Stimulated activated CD8-positive, alpha-beta memory T cell treated with anti-CD3 and anti-CD28 coated beads, Interleukin-4, amount 100 ng/mL, for 1 hour (primary cell): ENCODE measurements around the gene RPS6KB1.
A peak's percentile ranks its signal among the peaks of the same experiment; 100 is the strongest.
"Not testable (repeated sequence)": the region's sequence is repeated elsewhere in the genome, so short reads cannot be mapped to it uniquely, and the experiment has no call there.

Experiments used
- DNase-seq, 2 donors: peaks; one replicate each; pipeline ENCODE4 v3.0.0-alpha.2; 2020; ENCODE audit warnings: low read depth in 2 of 2, low spot score in 1 of 2

The RPS6KB1 gene

GRCh38 chr17:59892924-59893675 is at the start of gene RPS6KB1, which contains the start of gene TUBD1:
Gene RPS6KB1, plus strand, starts transcription at chr17:59893121. Its CDS starts 64 bp downstream, at chr17:59893185.
Gene TUBD1, minus strand, starts transcription at chr17:59892943. Its CDS starts 1,941 bp downstream, at chr17:59891002.
- peak; percentile 93 to 97 for DNase-seq

GRCh38 chr17:59844884-59845594 is 47.9 kb upstream of the RPS6KB1 start:
- DNase-seq = no peak

GRCh38 chr17:59845595-59846393 is 47.1 kb upstream of the RPS6KB1 start:
- DNase-seq = no peak

GRCh38 chr17:59846394-59847165 is 46.3 kb upstream of the RPS6KB1 start:
- DNase-seq = no peak

- DNase-seq = no peak
Observed at GRCh38 chr17:59848385-59848668, 44.6 kb upstream of the RPS6KB1 start.

GRCh38 chr17:59848778-59849177 is 44.1 kb upstream of the RPS6KB1 start:
- DNase-seq = no peak

GRCh38 chr17:59850311-59850710 is 42.6 kb upstream of the RPS6KB1 start:
- not testable (repeated sequence) for DNase-seq

GRCh38 chr17:59851439-59852375 is 41.2 kb upstream of the RPS6KB1 start:
- no peak for DNase-seq

- DNase-seq = not testable (repeated sequence)
Observed at GRCh38 chr17:59852847-59853167, 40.1 kb upstream of the RPS6KB1 start.

- DNase-seq = no peak
Observed at GRCh38 chr17:59853168-59853918, 39.6 kb upstream of the RPS6KB1 start.

GRCh38 chr17:59853919-59854729 is 38.8 kb upstream of the RPS6KB1 start:
- DNase-seq = not testable (repeated sequence)

- DNase-seq = no peak
Observed at GRCh38 chr17:59856859-59857794, 35.8 kb upstream of the RPS6KB1 start.

- DNase-seq = no peak
Observed at GRCh38 chr17:59858167-59858816, 34.6 kb upstream of the RPS6KB1 start.

GRCh38 chr17:59858932-59859331 is 34.0 kb upstream of the RPS6KB1 start:
- DNase-seq = no peak

GRCh38 chr17:59859444-59860025 is 33.4 kb upstream of the RPS6KB1 start:
- no peak for DNase-seq

- DNase-seq = no peak
Observed at GRCh38 chr17:59863616-59864015, 29.3 kb upstream of the RPS6KB1 start.

- no peak for DNase-seq
Observed at GRCh38 chr17:59869941-59870218, 23.0 kb upstream of the RPS6KB1 start.
